C1 segment of cervical spinal cord (tissue), 14 donors: Measurements from ENCODE around the gene VWDE.
"Not testable (repeated sequence)": the region's sequence is repeated elsewhere in the genome, so short reads cannot be mapped to it uniquely, and the experiment has no call there.

ENCODE experiments used
- DNase-seq, 14 donors: peaks; one replicate each; lab custom pipeline; 2025; lab: John Stamatoyannopoulos, UW

The VWDE gene

GRCh38 chr7:12403287-12404181, at the start of gene VWDE:
Gene VWDE (minus strand): TSS chr7:12403865. CDS start chr7:12403716, 149 bp downstream.
- no peak for DNase-seq

- DNase-seq: not testable (repeated sequence)
These were observed 49.5 kb upstream of the VWDE start for GRCh38 chr7:12453136-12453535.

- DNase-seq: no peak
These were observed 47.0 kb upstream of the VWDE start for GRCh38 chr7:12450615-12451014.

GRCh38 chr7:12444785-12445184, 41.1 kb upstream of the VWDE start:
- DNase-seq: no peak

GRCh38 chr7:12440229-12440628, 36.6 kb upstream of the VWDE start:
- DNase-seq: no peak

GRCh38 chr7:12436896-12437535, 33.4 kb upstream of the VWDE start:
- DNase-seq: peak in 1 of 14 donors; percentile 1

GRCh38 chr7:12436126-12436525, 32.5 kb upstream of the VWDE start:
- DNase-seq: no peak

GRCh38 chr7:12434012-12434642, 30.5 kb upstream of the VWDE start:
- no peak for DNase-seq

GRCh38 chr7:12431886-12432556, 28.4 kb upstream of the VWDE start:
- no peak for DNase-seq

GRCh38 chr7:12425311-12425710, 21.6 kb upstream of the VWDE start:
- DNase-seq: no peak

- DNase-seq: no peak
These were observed 20.5 kb upstream of the VWDE start for GRCh38 chr7:12423997-12424745.

GRCh38 chr7:12423355-12423996, 19.8 kb upstream of the VWDE start:
- DNase-seq: no peak

- no peak for DNase-seq
These were observed 19.1 kb upstream of the VWDE start for GRCh38 chr7:12422554-12423320.

GRCh38 chr7:12418452-12418851, 14.8 kb upstream of the VWDE start:
- no peak for DNase-seq

GRCh38 chr7:12415072-12415471, 11.4 kb upstream of the VWDE start:
- DNase-seq: no peak

- DNase-seq: no peak
These were observed 8.7 kb upstream of the VWDE start for GRCh38 chr7:12412407-12412806.

GRCh38 chr7:12410523-12410922, 6.9 kb upstream of the VWDE start:
- no peak for DNase-seq

- DNase-seq: no peak
These were observed 5.5 kb upstream of the VWDE start for GRCh38 chr7:12409097-12409711.

- not testable (repeated sequence) for DNase-seq
These were observed 4.0 kb upstream of the VWDE start for GRCh38 chr7:12407652-12408051.

- no peak for DNase-seq
These were observed 1.3 kb downstream of the VWDE start for GRCh38 chr7:12402365-12402725.
